Thyroid gland (tissue), 4 donors: ENCODE measurements around the gene EHD3. TPM values are rescaled to one million over a fixed set of nuclear protein-coding genes. Genes with fewer than 3 reads are reported as not detected.

Experiments used
- DNase-seq, 2 donors: peaks; one replicate each; pipeline ENCODE4 v3.0.0-alpha.2; 2019
- H3K27ac ChIP-seq, 3 donors: fragments of 200-600 bp; sonication (generic); 1 replicate in 2 of 3; 2 replicates in 1 of 3; pipeline ENCODE4 v1.5.1; 2016 to 2019; ENCODE audit warnings: mild to moderate bottlenecking in 1 of 3, moderate library complexity in 1 of 3
- H3K27me3 ChIP-seq: fragments of 200-600 bp; sonication (generic); one replicate; pipeline ENCODE4 v1.5.1; 2019
- H3K36me3 ChIP-seq, 2 donors: fragments of 200-600 bp; sonication (generic); one replicate each; pipeline ENCODE4 v1.5.1; 2016 to 2019
- H3K4me1 ChIP-seq, 2 donors: fragments of 200-600 bp; sonication (generic); one replicate each; pipeline ENCODE4 v1.5.1; 2017 to 2019
- H3K4me3 ChIP-seq, 3 donors: fragments of 200-600 bp; sonication (generic); replicated peaks in 1 of 3; 1 replicate in 2 of 3; 2 replicates in 1 of 3; pipeline ENCODE4 v1.5.1; 2016; ENCODE audit warnings: mild to moderate bottlenecking in 1 of 3
- H3K9me3 ChIP-seq: fragments of 200-600 bp; sonication (generic); one replicate; pipeline ENCODE4 v1.5.1; 2017
- CTCF ChIP-seq, 6 experiments: fragments of 200-600 bp in 3 of 6; fragments of 450-650 bp in 3 of 6; sonication (generic) in 3 of 6; IDR thresholded peaks; one replicate each; pipeline ENCODE4 v1.5.1; 2016 to 2019; ENCODE audit warnings: antibody characterized with exemption in 6 of 6, mild to moderate bottlenecking in 2 of 6, inconsistent platforms in 1 of 6, moderate library complexity in 1 of 6
- POLR2A ChIP-seq, 2 donors: fragments of 450-650 bp; IDR thresholded peaks; one replicate each; pipeline ENCODE4 v1.6.1; 2017; ENCODE audit warnings: antibody characterized with exemption in 2 of 2, mild to moderate bottlenecking in 2 of 2, moderate library complexity in 1 of 2
- WGBS, 2 donors: methylation state at CpG; one replicate each; pipeline ENCODE4 v1.1.5; 2017; 5-methylcytosine and 5-hydroxymethylcytosine counted together
- intact Hi-C: fragments of 100-400 bp; cut with DNase I; formaldehyde crosslinking; loops from one replicate; pipeline ENCODE4 v1.15.1; 2023
- total RNA-seq, 4 donors: library from RNA; depleted of rRNA; stranded (reverse); fragments of >200 nt; gene quantifications; one replicate each; pipeline ENCODE4 v1.2.3, GENCODE V29; 2016

The EHD3 gene
- total RNA-seq, 4 donors from 2014 or later: 4.2 to 9.2 (median 5.5) TPM

GRCh38 chr2:31197166-31197565 is 36.8 kb upstream of the EHD3 start:
- Histone ChIP-seq H3K27ac (no peak overlapping the region), H3K27me3 (no peaks in the 10 kb centered on the region), H3K4me1 (no peaks in the 10 kb centered on the region), H3K36me3 (no peaks in the 10 kb centered on the region), H3K4me3 (no peak overlapping the region), H3K9me3 (no peaks in the 10 kb centered on the region)
- DNase-seq: no peak
- intact Hi-C loops: no loop called here
- WGBS, 2 donors: 69 to 73% methylated on average over 4 of the region's 4 CpGs
- TF ChIP-seq CTCF (IDR thresholded peaks at IDR 0.05) (no peak), POLR2A (IDR thresholded peaks at IDR 0.05) (no peak)

DNA sequence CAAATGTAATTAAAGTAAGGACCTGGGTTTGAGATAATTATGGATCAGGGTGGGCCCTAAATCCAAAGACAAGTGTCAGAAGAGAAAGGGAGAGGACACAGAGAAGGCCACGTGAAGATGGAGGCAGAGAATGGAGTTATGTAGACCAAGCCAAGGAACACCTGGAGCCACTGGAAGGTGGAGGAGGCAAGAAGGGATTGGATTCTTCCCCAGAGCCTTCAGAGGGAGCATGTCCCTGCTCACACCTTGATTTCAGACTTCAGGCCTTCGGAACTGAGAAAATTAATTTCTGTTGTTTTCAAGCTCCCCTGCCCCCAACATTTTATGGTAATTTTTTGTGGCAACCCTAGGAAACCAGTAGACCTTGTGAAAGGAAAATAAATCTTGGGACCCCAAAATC is 36.3 kb upstream of the EHD3 start:
- 86 to 92% methylated on average over 2 of the region's 2 CpGs for WGBS, 2 donors
- Histone ChIP-seq H3K27ac (no peak overlapping the region), H3K36me3 (no peaks in the 10 kb centered on the region), H3K4me1 (no peaks in the 10 kb centered on the region), H3K9me3 (no peaks in the 10 kb centered on the region), H3K4me3 (no peak overlapping the region), H3K27me3 (no peaks in the 10 kb centered on the region)
- TF ChIP-seq CTCF (IDR thresholded peaks at IDR 0.05) (no peak), POLR2A (IDR thresholded peaks at IDR 0.05) (no peak)
- no peak for DNase-seq
- intact Hi-C loops: no loop called here

GRCh38 chr2:31199206-31199605 is 34.7 kb upstream of the EHD3 start:
- no peak overlapping the region for H3K4me3 ChIP-seq
- WGBS, 2 donors: 87 to 92% methylated on average over 4 of the region's 4 CpGs
- no peaks in the 10 kb centered on the region for H3K27me3 ChIP-seq
- no peaks in the 10 kb centered on the region for H3K4me1 ChIP-seq
- DNase-seq: no peak
- H3K9me3 ChIP-seq: no peaks in the 10 kb centered on the region
- no peak overlapping the region for H3K27ac ChIP-seq
- no peak for TF ChIP-seq POLR2A (IDR thresholded peaks at IDR 0.05)
- no peak for TF ChIP-seq CTCF (IDR thresholded peaks at IDR 0.05)
- no peaks in the 10 kb centered on the region for H3K36me3 ChIP-seq
- intact Hi-C loops: no loop called here

DNA sequence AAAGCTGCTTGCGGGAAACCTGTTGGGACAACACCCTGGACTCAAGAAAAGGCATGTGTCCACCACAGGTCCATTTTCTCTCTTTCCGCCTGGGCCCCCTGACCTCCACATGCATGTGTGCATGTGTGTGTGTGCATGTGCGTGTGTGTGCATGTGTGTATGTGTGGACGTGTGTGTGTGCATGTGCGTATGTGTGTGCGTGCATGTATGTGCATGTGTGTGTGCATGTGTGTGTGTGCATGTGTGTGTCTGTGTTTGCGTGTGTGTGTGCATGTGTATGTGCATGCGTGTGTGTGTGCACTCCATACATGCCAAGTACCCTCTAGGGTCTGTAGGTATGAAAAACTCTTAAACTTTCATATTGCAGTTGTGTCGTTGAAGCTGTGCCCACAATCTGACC is 33.0 kb upstream of the EHD3 start:
- intact Hi-C loops: no loop called here
- Histone ChIP-seq H3K9me3 (no peaks in the 10 kb centered on the region), H3K27me3 (no peaks in the 10 kb centered on the region), H3K36me3 (no peaks in the 10 kb centered on the region), H3K27ac (no peak overlapping the region), H3K4me3 (no peak overlapping the region), H3K4me1 (no peaks in the 10 kb centered on the region)
- TF ChIP-seq CTCF (IDR thresholded peaks at IDR 0.05) (no peak), POLR2A (IDR thresholded peaks at IDR 0.05) (no peak)
- no peak for DNase-seq
- 82 to 91% methylated on average over 9 of the region's 9 CpGs for WGBS, 2 donors

GRCh38 chr2:31202041-31202440 is 31.9 kb upstream of the EHD3 start:
- intact Hi-C loops: no loop called here
- no peaks in the 10 kb centered on the region for H3K27me3 ChIP-seq
- no peaks in the 10 kb centered on the region for H3K4me1 ChIP-seq
- no peak overlapping the region for H3K4me3 ChIP-seq
- no peaks in the 10 kb centered on the region for H3K36me3 ChIP-seq
- no peak overlapping the region for H3K27ac ChIP-seq
- WGBS, 2 donors: 69 to 84% methylated on average over 4 to 5 of the region's 5 CpGs
- no peaks in the 10 kb centered on the region for H3K9me3 ChIP-seq
- no peak for DNase-seq
- TF ChIP-seq CTCF (IDR thresholded peaks at IDR 0.05) (no peak), POLR2A (IDR thresholded peaks at IDR 0.05) (no peak)
